22Rv1 (cell line): ENCODE data around the gene DYNLT2B.

ENCODE experiments used
- ZFX ChIP-seq: fragments of 450-650 bp; IDR thresholded peaks from 2 replicates; pipeline ENCODE4 v1.6.1; 2017; ENCODE audit warnings: antibody characterized with exemption, borderline replicate concordance
- TF ChIP-seq, protein P1 (sequence below): fragments of 450-650 bp; IDR thresholded peaks from 2 replicates; pipeline ENCODE4 v1.5.1; 2017; ENCODE audit warnings: mild to moderate bottlenecking

DNA sequence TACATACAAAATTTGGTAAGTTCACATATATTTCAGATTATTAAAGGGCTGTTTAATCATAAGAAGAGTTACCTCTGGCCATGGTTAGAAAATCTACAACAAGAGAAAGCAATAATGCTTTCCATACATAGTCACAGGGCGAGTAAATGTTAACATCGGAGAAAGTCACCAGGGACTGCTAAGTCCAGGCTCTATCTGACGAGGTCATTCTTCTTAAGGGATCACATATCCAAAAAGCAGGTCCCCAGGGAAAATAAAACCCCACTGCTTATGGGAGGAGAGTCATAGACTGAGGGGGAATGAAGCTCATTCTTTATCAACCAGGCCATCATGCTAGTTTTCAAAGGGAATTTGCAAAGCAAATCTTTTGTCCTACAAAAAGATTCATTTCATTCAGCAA lies 33.6 kb downstream of the DYNLT2B start:
- TF ChIP-seq, protein P1, sequence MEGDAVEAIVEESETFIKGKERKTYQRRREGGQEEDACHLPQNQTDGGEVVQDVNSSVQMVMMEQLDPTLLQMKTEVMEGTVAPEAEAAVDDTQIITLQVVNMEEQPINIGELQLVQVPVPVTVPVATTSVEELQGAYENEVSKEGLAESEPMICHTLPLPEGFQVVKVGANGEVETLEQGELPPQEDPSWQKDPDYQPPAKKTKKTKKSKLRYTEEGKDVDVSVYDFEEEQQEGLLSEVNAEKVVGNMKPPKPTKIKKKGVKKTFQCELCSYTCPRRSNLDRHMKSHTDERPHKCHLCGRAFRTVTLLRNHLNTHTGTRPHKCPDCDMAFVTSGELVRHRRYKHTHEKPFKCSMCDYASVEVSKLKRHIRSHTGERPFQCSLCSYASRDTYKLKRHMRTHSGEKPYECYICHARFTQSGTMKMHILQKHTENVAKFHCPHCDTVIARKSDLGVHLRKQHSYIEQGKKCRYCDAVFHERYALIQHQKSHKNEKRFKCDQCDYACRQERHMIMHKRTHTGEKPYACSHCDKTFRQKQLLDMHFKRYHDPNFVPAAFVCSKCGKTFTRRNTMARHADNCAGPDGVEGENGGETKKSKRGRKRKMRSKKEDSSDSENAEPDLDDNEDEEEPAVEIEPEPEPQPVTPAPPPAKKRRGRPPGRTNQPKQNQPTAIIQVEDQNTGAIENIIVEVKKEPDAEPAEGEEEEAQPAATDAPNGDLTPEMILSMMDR, result no peak
- TF ChIP-seq ZFX, result no peak
